ENCODE data around the gene TTC9C. TPM values are rescaled to one million over a fixed set of nuclear protein-coding genes. Genes with fewer than 3 reads are reported as not detected.

The TTC9C gene
- total and polyA plus RNA-seq, 2 of the 13 experiments (the other 11 are each of a cell fraction or from before 2014, with no cell fraction given): 28.0 to 36.4 TPM

DNA sequence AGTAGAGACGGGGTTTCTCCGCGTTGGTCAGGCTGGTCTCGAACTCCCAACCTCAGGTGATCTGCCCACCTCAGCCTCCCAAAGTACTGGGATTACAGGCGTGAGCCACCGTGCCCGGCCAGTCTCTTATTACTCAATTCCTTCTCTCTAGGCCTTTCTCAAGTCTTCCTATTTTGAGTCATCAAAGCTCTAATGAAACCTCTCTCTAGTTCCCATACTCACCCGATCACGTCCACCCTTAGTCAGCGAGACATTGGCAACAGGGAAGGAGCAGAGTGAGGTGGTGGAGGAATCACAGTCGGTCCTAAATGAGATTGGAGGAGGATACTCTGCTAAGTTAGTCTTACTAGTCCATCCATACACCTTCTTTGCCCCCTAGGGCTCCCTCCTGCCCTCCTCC, 26.0 kb upstream of the TTC9C start:
- ATAC-seq: no peak
- intact Hi-C loops (cut with micrococcal nuclease; ENCODE audit: unreplicated experiment) (no loop called here), in situ Hi-C loops (cut with HindIII; ENCODE audit: extremely low pct_ligation_motif_present, low pct_unique_long_range_greater_than_20kb) (loop anchor here (10.0 kb wide), 1 partner anchor 307 kb away; no protein-coding TSS in a partner anchor)
- no peak overlapping the region for H3K4me3 ChIP-seq (replicated peaks in 1 of 3; ENCODE audit: insufficient read depth in 1 of 3, low read depth in 2 of 3, low read length in 3 of 3)
- POLR2A ChIA-PET: interaction anchor here (2.1 kb wide), 1 partner anchor 37 kb away, joined by 5 read pairs; the partner anchor contains the start of genes C11orf98 and CSKMT
- H3K9me3 ChIP-seq (ENCODE audit: low read length): no peaks in the 10 kb centered on the region
- H3K9ac ChIP-seq (ENCODE audit: insufficient read depth, low read depth, low read length): no peak overlapping the region
- H3K27ac ChIP-seq (ENCODE audit: extremely low read length, insufficient read depth, low read length): no peak overlapping the region
- DNase-seq (ENCODE audit: low spot score): no peak
- BruUV-seq (replicated peaks): no TSS peak
- 94% methylated on average over 11 of the region's 11 CpGs for WGBS (ENCODE audit: low lambda C conversion rate)
- peaks cover 6% of the 10 kb centered on the region; the same call in 1 of the 2 replicates for H4K20me1 ChIP-seq (ENCODE audit: insufficient read depth, low read length)
- H3K4me1 ChIP-seq (ENCODE audit: insufficient read depth, low read length): peaks cover 18% of the 10 kb centered on the region
- CTCF ChIA-PET (ENCODE audit: low intra/inter-chr PET ratio, low total read pairs): no interaction called here
- FAIRE-seq: no peak
- H3K27me3 ChIP-seq (ENCODE audit: control insufficient read depth in 1 of 2, insufficient read depth in 2 of 2, low read length in 2 of 2): no peaks in the 10 kb centered on the region
- no peaks in the 10 kb centered on the region for H3K79me2 ChIP-seq (ENCODE audit: insufficient read depth, low read length)
- peaks cover 2 to 7% of the 10 kb centered on the region in 2 experiments; a peak in 4 of 5 replicates for H3K36me3 ChIP-seq (replicated peaks in 1 of 2; ENCODE audit: control insufficient read depth in 1 of 2, insufficient read depth in 2 of 2, low read length in 2 of 2)
- no peak overlapping the region for H3K4me2 ChIP-seq (ENCODE audit: low read depth, low read length)
- H2AFZ ChIP-seq (ENCODE audit: low read length): no peak overlapping the region
- no peak for TF ChIP-seq ZNF282 (IDR thresholded peaks at IDR 0.05; ENCODE audit: partially characterized antibody)
- no peak for TF ChIP-seq YEATS4 (CRISPR knock-in tag; IDR thresholded peaks at IDR 0.05; ENCODE audit: borderline replicate concordance)
- no peak for TF ChIP-seq TEAD2 (CRISPR knock-in tag; IDR thresholded peaks at IDR 0.05)
- no peak for TF ChIP-seq ZNF225 (CRISPR knock-in tag; IDR thresholded peaks at IDR 0.05)
- no peak for TF ChIP-seq IKZF1 (IDR thresholded peaks at IDR 0.05)
- TF ChIP-seq ZNF17 (CRISPR knock-in tag; IDR thresholded peaks at IDR 0.05): no peak
- TF ChIP-seq KMT2A (CRISPR knock-in tag; IDR thresholded peaks at IDR 0.05): no peak
- no peak for TF ChIP-seq THAP9 (CRISPR knock-in tag; IDR thresholded peaks at IDR 0.05; ENCODE audit: borderline replicate concordance)
- no peak for TF ChIP-seq MATR3 (CRISPR knock-in tag; IDR thresholded peaks at IDR 0.05)
- TF ChIP-seq ZBTB38 (CRISPR knock-in tag; IDR thresholded peaks at IDR 0.05): no peak
- no peak for TF ChIP-seq KAT2B (IDR thresholded peaks at IDR 0.05; ENCODE audit: borderline replicate concordance, low read depth, low read length)
- no peak for TF ChIP-seq FOXP4 (CRISPR knock-in tag; IDR thresholded peaks at IDR 0.05)
- TF ChIP-seq BCL6 (CRISPR knock-in tag; IDR thresholded peaks at IDR 0.05): no peak
- no peak for TF ChIP-seq ZNF567 (CRISPR knock-in tag; IDR thresholded peaks at IDR 0.05; ENCODE audit: borderline replicate concordance)
- no peak for TF ChIP-seq ONECUT2 (CRISPR knock-in tag; IDR thresholded peaks at IDR 0.05)
- TF ChIP-seq RCOR2 (CRISPR knock-in tag; IDR thresholded peaks at IDR 0.05): no peak
- TF ChIP-seq JDP2 (CRISPR knock-in tag; IDR thresholded peaks at IDR 0.05; ENCODE audit: borderline replicate concordance): no peak
- no peak for TF ChIP-seq ZNF337 (CRISPR knock-in tag; IDR thresholded peaks at IDR 0.05; ENCODE audit: borderline replicate concordance, low read depth)
